Mesothelial cell of epicardium (in vitro differentiated cells): ENCODE data around the gene GRAPL. TPM values are rescaled to one million over a fixed set of nuclear protein-coding genes. Genes with fewer than 3 reads are reported as not detected.
"Not testable (repeated sequence)": the region's sequence is repeated elsewhere in the genome, so short reads cannot be mapped to it uniquely, and the experiment has no call there.

Experiments
- DNase-seq, 2 experiments: peaks; one replicate each; pipeline ENCODE4 v3.0.0; 2021; ENCODE audit warnings: low spot score in 2 of 2; ENCODE audit not compliant: unreplicated experiment in 2 of 2
- H3K27ac Mint-ChIP-seq: 2 replicates; pipeline ENCODE4 v1.8.0; 2021; ENCODE audit warnings: mixed read lengths
- H3K27me3 Mint-ChIP-seq: 2 replicates; pipeline ENCODE4 v1.8.0; 2021; ENCODE audit warnings: low read depth, mixed read lengths
- H3K36me3 Mint-ChIP-seq: 2 replicates; pipeline ENCODE4 v1.8.0; 2021; ENCODE audit warnings: mixed read lengths
- H3K4me1 Mint-ChIP-seq: 2 replicates; pipeline ENCODE4 v1.8.0; 2021; ENCODE audit warnings: mixed read lengths
- H3K4me3 Mint-ChIP-seq: 2 replicates; pipeline ENCODE4 v1.8.0; 2021; ENCODE audit warnings: mild to moderate bottlenecking, moderate library complexity, mixed read lengths
- H3K9me3 Mint-ChIP-seq: 2 replicates; pipeline ENCODE4 v1.8.0; 2021; ENCODE audit warnings: mixed read lengths
- total RNA-seq: library from RNA; stranded (reverse); gene quantifications from 3 replicates; pipeline ENCODE4 v1.2.1, GENCODE V29; 2021

The GRAPL gene
- total RNA-seq, 1 donor from 2014 or later = 2.1 TPM

- H3K36me3 Mint-ChIP-seq, H3K4me3 Mint-ChIP-seq: not testable (repeated sequence)
Observed at GRCh38 chr17:19150678-19151615, 23.6 kb downstream of the GRAPL start.

DNA sequence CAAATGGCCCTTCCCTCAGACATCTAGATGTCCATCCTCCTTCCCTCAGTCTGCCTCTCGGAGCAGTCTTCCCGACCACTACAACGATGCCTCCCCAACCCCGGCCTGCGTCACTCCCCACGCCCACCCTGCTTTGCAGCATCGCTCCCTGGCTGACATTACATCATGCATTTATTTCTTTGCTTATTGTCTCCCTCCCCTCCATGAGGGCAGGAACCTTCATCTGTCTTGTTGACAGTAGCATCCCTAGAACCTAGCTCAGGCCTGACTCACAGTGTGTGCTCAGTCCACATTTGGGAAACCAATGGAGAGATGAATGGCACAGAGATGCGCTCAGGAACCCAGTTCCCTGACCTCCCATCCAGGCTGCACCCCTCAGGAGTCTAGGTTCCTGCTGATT, 30.2 kb downstream of the GRAPL start:
- not testable (repeated sequence) for H3K4me3 Mint-ChIP-seq, H3K36me3 Mint-ChIP-seq, H3K27me3 Mint-ChIP-seq, DNase-seq, H3K9me3 Mint-ChIP-seq, H3K27ac Mint-ChIP-seq, H3K4me1 Mint-ChIP-seq

More at GRCh38 chr17:19150678-19151615, 23.6 kb downstream of the GRAPL start:
- not testable (repeated sequence) for DNase-seq, H3K27me3 Mint-ChIP-seq, H3K27ac Mint-ChIP-seq, H3K4me1 Mint-ChIP-seq, H3K9me3 Mint-ChIP-seq

DNA sequence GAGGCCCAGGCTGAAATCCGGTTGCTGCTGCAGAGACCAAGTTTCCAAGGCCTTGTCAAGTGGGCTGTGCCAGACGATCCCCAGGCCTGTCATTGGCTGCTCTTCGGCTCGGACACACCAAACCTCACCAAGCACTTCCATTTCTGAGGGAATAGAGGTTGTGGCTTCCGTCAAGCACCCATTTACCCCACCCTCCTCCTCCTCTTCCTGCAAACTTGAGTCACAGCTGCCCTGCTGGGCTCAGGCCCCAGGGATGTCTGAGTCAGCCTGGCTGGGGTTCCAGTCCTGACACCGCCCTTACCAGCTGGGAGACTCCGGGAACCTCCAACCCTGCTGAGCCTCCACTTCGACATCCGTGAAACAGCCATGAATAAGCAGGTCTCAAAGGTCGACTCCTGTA, 31.1 kb downstream of the GRAPL start:
- not testable (repeated sequence) for H3K4me1 Mint-ChIP-seq, DNase-seq, H3K36me3 Mint-ChIP-seq, H3K4me3 Mint-ChIP-seq, H3K27ac Mint-ChIP-seq, H3K9me3 Mint-ChIP-seq, H3K27me3 Mint-ChIP-seq

DNA sequence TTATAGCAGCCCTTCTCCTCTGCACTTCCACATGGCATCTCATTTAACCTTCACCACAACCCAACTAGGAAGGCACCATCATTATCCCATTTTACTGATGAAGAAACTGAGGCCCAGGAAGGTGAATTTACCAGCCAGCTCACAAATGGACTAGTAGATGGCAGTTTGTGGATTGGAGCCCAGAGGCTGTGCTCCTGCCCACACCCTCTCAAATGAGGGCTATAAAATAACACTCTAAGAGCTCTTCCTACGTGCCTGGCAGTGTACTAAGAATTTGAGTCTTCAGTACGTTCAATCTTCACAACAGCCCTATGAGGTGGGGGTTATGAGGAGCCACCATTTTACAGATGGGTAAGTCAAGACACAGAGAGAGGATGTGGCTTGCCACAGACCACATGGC, 31.5 kb downstream of the GRAPL start:
- H3K9me3 Mint-ChIP-seq, H3K27ac Mint-ChIP-seq, H3K27me3 Mint-ChIP-seq, DNase-seq, H3K4me1 Mint-ChIP-seq, H3K36me3 Mint-ChIP-seq, H3K4me3 Mint-ChIP-seq: not testable (repeated sequence)

GRCh38 chr17:19161308-19162107, 34.1 kb downstream of the GRAPL start:
- not testable (repeated sequence) for H3K27me3 Mint-ChIP-seq, H3K9me3 Mint-ChIP-seq, H3K4me3 Mint-ChIP-seq, H3K27ac Mint-ChIP-seq, H3K4me1 Mint-ChIP-seq, H3K36me3 Mint-ChIP-seq, DNase-seq

DNA sequence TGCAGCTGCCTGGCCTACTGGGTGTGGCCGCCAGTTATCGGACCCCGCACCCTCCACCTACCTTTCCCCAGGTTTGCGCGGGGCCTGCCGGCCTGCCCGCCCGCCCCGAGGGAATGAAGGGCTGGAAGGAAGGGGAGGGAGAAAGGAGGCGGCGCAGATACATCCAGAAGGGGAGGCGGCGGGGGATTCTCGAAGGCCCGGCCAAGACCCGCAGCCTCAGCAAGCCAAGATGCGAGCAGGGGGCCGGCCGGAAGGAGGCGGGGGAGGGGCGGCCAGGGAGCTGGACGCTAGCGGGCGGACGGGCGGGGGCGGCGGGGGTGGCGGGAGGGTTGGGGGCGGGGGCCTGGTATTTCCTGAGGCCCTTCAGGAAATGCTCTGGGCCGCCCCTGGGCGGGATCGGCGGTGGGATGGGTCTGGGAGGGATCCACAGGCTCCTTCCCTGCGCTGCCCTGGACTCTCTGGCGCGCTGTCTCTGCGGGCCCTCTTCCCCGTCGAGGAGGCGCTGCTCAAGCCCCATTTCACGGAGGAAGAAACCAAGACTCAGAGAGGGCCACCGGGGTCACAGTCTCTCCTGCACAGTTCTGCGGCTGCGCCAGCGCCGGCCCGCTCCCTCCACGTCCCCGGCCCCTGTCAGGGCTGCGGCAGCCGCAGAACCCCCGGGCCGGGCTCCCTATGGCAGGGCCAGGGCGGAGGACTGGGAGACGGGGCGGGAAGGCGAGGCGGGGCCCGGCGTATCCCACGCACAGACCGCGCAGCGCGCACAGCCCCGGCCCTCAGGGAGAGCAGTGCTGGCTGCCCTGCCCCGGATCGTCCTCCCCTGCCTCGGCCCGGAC, 35.2 kb downstream of the GRAPL start:
- H3K36me3 Mint-ChIP-seq, H3K4me3 Mint-ChIP-seq: not testable (repeated sequence)

GRCh38 chr17:19174422-19174821, 47.0 kb downstream of the GRAPL start:
- not testable (repeated sequence) for H3K27me3 Mint-ChIP-seq, H3K9me3 Mint-ChIP-seq, DNase-seq, H3K27ac Mint-ChIP-seq, H3K4me3 Mint-ChIP-seq, H3K36me3 Mint-ChIP-seq, H3K4me1 Mint-ChIP-seq

More for the DNA sequence above, 35.2 kb downstream of the GRAPL start:
- not testable (repeated sequence) for DNase-seq, H3K9me3 Mint-ChIP-seq, H3K4me1 Mint-ChIP-seq, H3K27me3 Mint-ChIP-seq, H3K27ac Mint-ChIP-seq

DNA sequence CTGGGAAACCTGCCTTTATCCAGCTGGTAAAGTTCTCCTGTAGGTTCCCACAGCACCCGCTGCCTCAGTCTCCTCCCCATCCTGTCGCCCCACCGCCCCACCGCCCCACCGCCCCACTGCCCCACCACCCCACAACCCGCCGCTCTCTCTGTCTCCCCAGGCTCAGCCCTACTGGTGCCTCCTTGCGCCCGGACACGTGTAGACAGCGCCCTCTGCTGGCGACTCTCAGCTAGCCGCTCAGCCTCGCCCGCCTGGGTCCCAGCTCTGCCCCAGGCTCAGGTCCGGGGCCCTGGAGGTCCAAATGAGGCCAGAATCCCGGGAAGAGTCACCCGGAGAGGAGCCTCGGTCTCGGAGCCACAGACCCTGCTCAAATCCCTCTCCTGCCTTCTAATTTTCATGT, 48.0 kb downstream of the GRAPL start:
- not testable (repeated sequence) for H3K4me1 Mint-ChIP-seq

DNA sequence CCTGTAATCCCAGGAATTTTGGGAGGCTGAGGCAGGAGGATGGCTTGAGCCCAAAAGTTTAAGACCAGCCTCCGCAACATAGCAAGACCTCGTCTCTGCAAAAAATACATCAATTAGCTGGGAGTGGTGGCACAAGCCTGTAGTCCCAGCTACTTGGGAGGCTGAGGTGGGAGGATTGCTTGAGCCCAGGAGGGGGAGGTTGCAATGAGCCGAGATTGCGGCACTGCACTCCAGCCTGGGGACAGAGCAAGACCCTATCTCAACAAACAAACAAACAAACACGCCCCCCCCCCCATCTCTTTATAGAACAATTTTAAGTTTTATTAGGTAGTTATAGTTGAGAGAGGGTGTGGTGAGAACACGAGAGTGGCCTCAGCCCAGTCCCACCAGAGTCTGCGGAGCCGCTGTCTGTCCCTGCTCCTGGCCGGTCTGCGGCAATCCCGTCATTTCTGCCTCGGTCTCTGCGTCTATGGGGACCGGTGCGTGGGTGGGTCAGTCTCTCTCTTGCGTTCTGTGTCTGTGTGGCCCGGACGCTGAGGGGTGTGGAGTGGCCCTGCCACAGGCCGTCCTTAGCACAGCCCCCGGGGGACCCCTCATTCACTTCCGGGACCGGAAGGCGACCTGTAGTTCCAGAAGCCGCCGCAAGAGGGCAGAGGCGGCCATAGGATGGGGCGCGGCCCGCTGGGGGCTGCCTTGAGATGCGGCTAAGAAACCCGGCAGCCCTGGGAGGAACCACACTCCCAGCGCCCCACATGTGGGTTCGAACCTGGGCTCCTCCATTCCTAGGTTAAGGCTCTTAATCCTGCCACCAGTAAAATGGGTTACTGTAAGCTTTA, 53.9 kb downstream of the GRAPL start:
- H3K9me3 Mint-ChIP-seq, DNase-seq, H3K27me3 Mint-ChIP-seq, H3K27ac Mint-ChIP-seq, H3K4me3 Mint-ChIP-seq, H3K4me1 Mint-ChIP-seq, H3K36me3 Mint-ChIP-seq: not testable (repeated sequence)

More for the DNA sequence above, 48.0 kb downstream of the GRAPL start:
- DNase-seq, H3K27ac Mint-ChIP-seq, H3K4me3 Mint-ChIP-seq, H3K9me3 Mint-ChIP-seq, H3K36me3 Mint-ChIP-seq, H3K27me3 Mint-ChIP-seq: not testable (repeated sequence)

DNA sequence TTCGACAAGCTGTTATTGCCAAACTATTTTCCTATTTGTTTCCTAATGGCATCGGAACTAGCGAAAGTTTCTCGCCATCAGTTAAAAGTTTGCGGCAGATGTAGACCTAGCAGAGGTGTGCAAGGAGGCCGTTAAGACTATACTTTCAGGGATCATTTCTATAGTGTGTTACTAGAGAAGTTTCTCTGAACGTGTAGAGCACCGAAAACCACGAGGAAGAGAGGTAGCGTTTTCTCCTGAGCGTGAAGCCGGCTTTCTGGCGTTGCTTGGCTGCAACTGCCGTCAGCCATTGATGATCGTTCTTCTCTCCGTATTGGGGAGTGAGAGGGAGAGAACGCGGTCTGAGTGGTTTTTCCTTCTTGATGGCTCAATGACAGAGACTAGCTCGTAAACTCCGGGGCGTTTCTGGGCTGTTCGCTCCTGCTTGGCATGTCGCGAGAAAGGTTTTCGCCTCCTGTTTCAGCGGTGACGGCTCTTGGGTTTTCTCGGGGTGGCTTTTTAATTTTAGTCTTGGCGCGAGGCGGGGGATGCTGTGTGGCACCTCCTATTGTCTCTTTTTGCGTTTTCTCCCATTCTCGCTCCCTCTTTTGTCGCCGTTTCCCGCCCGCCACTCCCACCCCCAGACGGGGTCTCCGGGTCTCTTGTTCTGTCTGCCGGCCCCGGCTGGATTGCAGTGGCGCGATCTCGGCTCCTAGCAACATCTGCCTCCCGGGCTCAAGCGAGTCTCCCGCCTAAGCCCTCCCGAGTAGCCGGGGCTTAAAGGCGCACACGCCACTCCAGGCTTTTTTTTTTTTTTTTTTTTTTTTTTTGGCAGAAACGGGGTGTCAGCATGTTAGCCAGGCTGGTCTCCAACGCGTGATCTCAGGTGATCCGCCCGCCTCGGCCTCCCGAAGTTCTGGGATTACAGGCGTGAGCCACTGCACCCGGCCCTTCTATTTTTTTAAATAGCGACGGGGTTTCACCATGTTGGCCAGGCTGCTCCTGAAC, 60.8 kb downstream of the GRAPL start:
- H3K9me3 Mint-ChIP-seq, H3K27me3 Mint-ChIP-seq, H3K4me3 Mint-ChIP-seq, H3K27ac Mint-ChIP-seq, H3K4me1 Mint-ChIP-seq, H3K36me3 Mint-ChIP-seq: not testable (repeated sequence)
- peak in 1 of 2 experiments; percentile 89 for DNase-seq

- H3K4me3 Mint-ChIP-seq, H3K27me3 Mint-ChIP-seq, H3K27ac Mint-ChIP-seq, H3K9me3 Mint-ChIP-seq, H3K4me1 Mint-ChIP-seq, DNase-seq, H3K36me3 Mint-ChIP-seq: not testable (repeated sequence)
Observed at GRCh38 chr17:19188870-19189708, 61.7 kb downstream of the GRAPL start.
